Common myeloid progenitor, CD34-positive (primary cell): ENCODE measurements around the gene LY6G5B.

Experiments used
- CTCF ChIA-PET: fragments of 350-600 bp; sonication (Branson Sonifier 250); formaldehyde crosslinking; loops from one replicate; lab custom pipeline; 2021; ENCODE audit warnings: antibody characterized with exemption; lab: Charles Lee
- POLR2A ChIA-PET: fragments of 350-600 bp; sonication (Branson Sonifier 250); formaldehyde crosslinking; loops from one replicate; lab custom pipeline; 2021; ENCODE audit warnings: antibody characterized with exemption; lab: Charles Lee
- DNase-seq, 3 donors: peaks; one replicate each; pipeline versions ENCODE4 v3.0.0 to v3.0.0-alpha.2; 2013
- H3K27ac ChIP-seq, 2 experiments: 1 replicate in 1 of 2; 2 replicates in 1 of 2; pipeline ENCODE4 v1.7.0; 2013; ENCODE audit warnings: inconsistent platforms in 2 of 2, low read length in 2 of 2, mild to moderate bottlenecking in 2 of 2, low read depth in 1 of 2, moderate library complexity in 1 of 2; ENCODE audit not compliant: severe bottlenecking in 2 of 2, insufficient read depth in 1 of 2, poor library complexity in 1 of 2
- H3K27me3 ChIP-seq, 5 experiments: replicated peaks in 2 of 5; 1 replicate in 3 of 5; 2 replicates in 2 of 5; pipeline versions ENCODE4 v1.6.1 to v1.7.0; 2013; ENCODE audit warnings: low read length in 4 of 5, mild to moderate bottlenecking in 2 of 5, moderate library complexity in 2 of 5, inconsistent platforms in 1 of 5; ENCODE audit not compliant: insufficient read depth in 5 of 5, control insufficient read depth in 4 of 5
- H3K36me3 ChIP-seq, 4 experiments: 1 replicate in 2 of 4; 2 replicates in 2 of 4; pipeline versions ENCODE4 v1.6.1 to v1.7.0; 2013; ENCODE audit warnings: low read length in 3 of 4, control low read depth in 1 of 4, mild to moderate bottlenecking in 1 of 4; ENCODE audit not compliant: control insufficient read depth in 4 of 4, insufficient read depth in 4 of 4
- H3K4me1 ChIP-seq, 4 experiments: 1 replicate in 3 of 4; 2 replicates in 1 of 4; pipeline versions ENCODE4 v1.6.1 to v1.7.1; 2013; ENCODE audit warnings: low read length in 3 of 4, mild to moderate bottlenecking in 3 of 4, control low read depth in 1 of 4, inconsistent platforms in 1 of 4, moderate library complexity in 1 of 4; ENCODE audit not compliant: control insufficient read depth in 4 of 4, insufficient read depth in 4 of 4; ENCODE audit errors: control extremely low read depth in 1 of 4
- H3K4me3 ChIP-seq, 7 experiments: 1 replicate in 4 of 7; 2 replicates in 3 of 7; pipeline versions ENCODE4 v1.5.1 to v1.7.0; 2013; ENCODE audit warnings: mild to moderate bottlenecking in 7 of 7, low read length in 6 of 7, moderate library complexity in 6 of 7, inconsistent platforms in 2 of 7, low read depth in 2 of 7, control low read depth in 1 of 7; ENCODE audit not compliant: insufficient read depth in 4 of 7, control insufficient read depth in 1 of 7; ENCODE audit errors: extremely low read depth in 1 of 7
- H3K9me3 ChIP-seq, 5 experiments: 1 replicate in 4 of 5; 2 replicates in 1 of 5; pipeline versions ENCODE4 v1.6.1 to v1.7.1; 2013; ENCODE audit warnings: low read length in 4 of 5, mild to moderate bottlenecking in 2 of 5, inconsistent platforms in 1 of 5, low read depth in 1 of 5, moderate library complexity in 1 of 5; ENCODE audit not compliant: control insufficient read depth in 4 of 5, insufficient read depth in 2 of 5; ENCODE audit errors: control extremely low read depth in 1 of 5
- WGBS: methylation state at CpG from one replicate; pipeline ENCODE4 v1.1.5; 2013; ENCODE audit not compliant: insufficient coverage; 5-methylcytosine and 5-hydroxymethylcytosine counted together

LY6G5B gene

DNA sequence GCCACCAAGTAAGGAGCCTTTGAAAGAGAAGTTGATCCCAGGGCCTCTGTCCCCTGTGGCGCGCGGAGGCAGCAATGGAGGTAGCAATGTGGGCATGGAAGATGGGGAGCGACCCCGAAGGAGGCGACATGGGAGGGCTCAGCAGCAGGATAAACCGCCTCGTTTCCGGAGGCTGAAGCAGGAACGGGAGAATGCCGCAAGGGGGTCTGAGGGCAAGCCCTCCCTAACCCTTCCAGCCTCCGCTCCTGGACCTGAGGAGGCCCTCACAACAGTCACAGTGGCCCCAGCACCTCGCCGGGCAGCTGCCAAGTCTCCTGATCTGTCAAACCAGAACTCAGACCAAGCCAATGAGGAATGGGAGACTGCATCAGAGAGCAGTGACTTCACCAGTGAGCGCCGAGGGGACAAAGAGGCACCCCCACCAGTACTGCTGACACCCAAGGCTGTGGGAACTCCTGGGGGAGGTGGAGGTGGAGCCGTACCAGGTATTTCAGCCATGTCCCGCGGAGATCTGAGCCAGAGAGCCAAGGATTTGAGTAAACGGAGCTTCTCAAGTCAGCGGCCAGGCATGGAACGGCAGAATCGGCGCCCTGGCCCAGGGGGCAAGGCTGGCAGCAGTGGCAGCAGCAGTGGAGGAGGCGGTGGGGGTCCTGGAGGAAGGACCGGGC, 37.4 kb upstream of the LY6G5B start:
- Histone ChIP-seq H3K4me3 (no peak overlapping the region), H3K27ac (peak overlapping the region in 1 of 2 experiments; percentile 34), H3K4me1 (no peaks in the 10 kb centered on the region), H3K27me3 (no peaks in the 10 kb centered on the region), H3K36me3 (peaks cover 31 to 99% (median 86%) of the 10 kb centered on the region in 4 experiments), H3K9me3 (no peaks in the 10 kb centered on the region)
- WGBS: 98% methylated on average over 24 of the region's 26 CpGs
- CTCF ChIA-PET: interaction anchor here (1.6 to 2.0 kb wide), 2 partner anchors 10 to 19 kb away, joined by 6 to 7 read pairs; no protein-coding TSS in a partner anchor
- no peak for DNase-seq
- POLR2A ChIA-PET: interaction anchor here (0.7 to 2.1 kb wide), 2 partner anchors 10 to 12 kb away, joined by 5 to 8 read pairs; partner anchors contain the start of gene PRRC2A

DNA sequence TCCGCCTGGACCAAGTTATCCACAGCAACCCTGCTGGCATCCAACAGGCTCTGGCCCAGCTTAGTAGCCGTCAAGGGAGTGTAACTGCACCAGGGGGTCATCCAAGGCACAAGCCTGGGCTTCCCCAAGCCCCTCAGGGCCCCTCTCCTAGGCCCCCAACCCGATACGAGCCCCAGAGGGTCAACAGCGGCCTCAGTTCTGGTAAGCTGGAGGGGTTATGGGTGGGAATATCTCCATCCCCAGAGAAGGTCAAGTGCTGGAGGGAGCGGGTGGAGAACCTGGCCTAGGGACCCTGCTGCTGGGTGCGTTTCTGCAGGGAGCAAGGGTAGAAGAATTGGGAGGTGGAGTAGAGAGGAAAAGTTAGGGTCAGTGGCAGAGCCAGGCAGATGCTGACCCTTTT, 36.3 kb upstream of the LY6G5B start:
- ChIA-PET POLR2A (interaction anchor here (0.7 to 2.1 kb wide), 2 partner anchors 11 to 13 kb away, joined by 5 to 8 read pairs; partner anchors contain the start of gene PRRC2A), CTCF (interaction anchor here (0.8 to 2.0 kb wide), 3 partner anchors 11 to 38 kb away, joined by 3 to 7 read pairs (median 6); no protein-coding TSS in a partner anchor)
- Histone ChIP-seq H3K9me3 (no peaks in the 10 kb centered on the region), H3K4me1 (no peaks in the 10 kb centered on the region), H3K27ac (no peak overlapping the region), H3K4me3 (no peak overlapping the region), H3K36me3 (peaks cover 25 to 97% (median 85%) of the 10 kb centered on the region in 4 experiments), H3K27me3 (no peaks in the 10 kb centered on the region)
- 100% methylated on average over 4 of the region's 7 CpGs for WGBS
- no peak for DNase-seq

DNA sequence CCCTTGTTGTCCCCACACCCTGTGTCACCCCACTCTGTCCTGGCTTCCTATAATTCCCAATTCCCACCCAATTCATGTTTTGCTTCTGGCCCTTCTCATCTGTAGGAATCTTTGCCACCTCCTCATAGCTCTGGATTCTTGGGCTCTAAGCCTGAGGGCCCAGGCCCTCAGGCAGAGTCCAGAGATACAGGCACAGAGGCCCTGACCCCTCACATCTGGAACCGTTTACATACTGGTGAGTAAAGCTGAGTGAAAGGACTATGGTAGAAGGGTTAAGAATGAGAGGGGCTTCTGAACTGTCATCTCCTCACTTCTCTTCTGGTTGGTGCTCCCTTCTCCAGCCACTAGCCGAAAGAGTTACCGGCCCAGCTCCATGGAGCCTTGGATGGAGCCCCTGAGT, 35.6 kb upstream of the LY6G5B start:
- ChIA-PET POLR2A (interaction anchor here (0.6 to 2.1 kb wide), 2 partner anchors 13 to 532 kb away, joined by 3 to 8 read pairs; partner anchors contain the start of gene PRRC2A), CTCF (interaction anchor here (1.1 to 2.0 kb wide), 5 partner anchors 8 to 17 kb away, joined by 5 to 11 read pairs (median 6); no protein-coding TSS in a partner anchor)
- no peak overlapping the region for H3K27ac ChIP-seq
- no CpG with 5 or more reads among the region's 3 CpGs for WGBS
- no peaks in the 10 kb centered on the region for H3K27me3 ChIP-seq
- peaks cover 18 to 94% (median 82%) of the 10 kb centered on the region in 4 experiments for H3K36me3 ChIP-seq
- DNase-seq: no peak
- H3K4me1 ChIP-seq: no peaks in the 10 kb centered on the region
- no peaks in the 10 kb centered on the region for H3K9me3 ChIP-seq
- no peak overlapping the region for H3K4me3 ChIP-seq

- Histone ChIP-seq H3K36me3 (peaks cover 20 to 94% (median 85%) of the 10 kb centered on the region in 4 experiments), H3K9me3 (no peaks in the 10 kb centered on the region), H3K4me3 (no peak overlapping the region), H3K4me1 (peaks cover 0 to 9% (median 3%) of the 10 kb centered on the region in 4 experiments), H3K27ac (no peak overlapping the region), H3K27me3 (no peaks in the 10 kb centered on the region)
- ChIA-PET CTCF (interaction anchor here (1.1 to 2.5 kb wide), 5 partner anchors 8 to 16 kb away, joined by 3 to 15 read pairs (median 5); no protein-coding TSS in a partner anchor), POLR2A (no interaction called here)
- WGBS: 100% methylated on average over 10 of the region's 11 CpGs
- no peak for DNase-seq
Measured at GRCh38 chr6:31634969-31635575, 34.7 kb upstream of the LY6G5B start.

DNA sequence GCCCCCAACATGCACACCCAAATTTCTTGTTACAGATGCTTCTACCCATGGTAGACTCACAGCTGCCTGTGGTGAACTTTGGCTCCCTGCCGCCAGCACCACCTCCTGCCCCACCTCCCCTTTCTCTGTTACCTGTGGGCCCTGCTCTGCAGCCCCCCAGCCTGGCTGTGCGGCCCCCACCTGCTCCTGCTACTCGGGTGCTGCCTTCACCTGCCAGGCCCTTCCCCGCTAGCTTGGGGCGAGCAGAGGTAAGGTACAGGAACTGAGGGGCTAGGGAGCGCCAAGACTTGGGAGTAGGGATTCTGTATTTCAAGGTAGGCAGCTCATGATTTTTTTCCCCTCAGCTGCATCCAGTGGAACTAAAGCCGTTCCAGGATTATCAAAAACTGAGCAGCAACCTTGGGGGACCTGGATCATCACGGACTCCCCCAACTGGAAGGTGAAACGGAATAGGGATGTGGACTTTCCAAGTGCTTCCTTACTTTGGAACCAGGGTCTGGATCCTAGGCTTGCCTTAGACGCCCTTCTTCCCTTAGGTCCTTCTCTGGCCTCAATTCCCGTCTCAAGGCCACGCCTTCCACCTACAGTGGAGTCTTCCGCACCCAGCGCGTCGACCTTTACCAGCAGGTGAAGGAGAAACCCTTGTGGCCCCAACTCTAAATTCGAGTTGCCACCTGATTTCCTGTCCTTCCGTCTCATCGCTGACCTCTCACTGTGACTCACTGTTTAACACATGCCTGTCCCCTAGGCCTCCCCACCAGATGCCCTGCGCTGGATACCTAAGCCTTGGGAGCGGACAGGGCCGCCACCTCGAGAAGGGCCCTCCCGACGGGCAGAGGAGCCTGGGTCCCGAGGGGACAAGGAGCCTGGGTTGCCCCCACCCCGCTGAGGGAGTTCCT, 32.8 kb upstream of the LY6G5B start:
- H3K9me3 ChIP-seq: no peaks in the 10 kb centered on the region
- H3K27ac ChIP-seq: no peak overlapping the region
- no peak for DNase-seq
- no peaks in the 10 kb centered on the region for H3K27me3 ChIP-seq
- H3K4me3 ChIP-seq: no peak overlapping the region
- POLR2A ChIA-PET: no interaction called here
- CTCF ChIA-PET: interaction anchor here (1.5 to 2.5 kb wide), 4 partner anchors 9 to 15 kb away, joined by 3 to 15 read pairs (median 3); no protein-coding TSS in a partner anchor
- 95% methylated on average over 22 of the region's 27 CpGs for WGBS
- H3K36me3 ChIP-seq: peaks cover 19 to 94% (median 86%) of the 10 kb centered on the region in 4 experiments
- peaks cover 0 to 11% (median 3%) of the 10 kb centered on the region in 4 experiments for H3K4me1 ChIP-seq

DNA sequence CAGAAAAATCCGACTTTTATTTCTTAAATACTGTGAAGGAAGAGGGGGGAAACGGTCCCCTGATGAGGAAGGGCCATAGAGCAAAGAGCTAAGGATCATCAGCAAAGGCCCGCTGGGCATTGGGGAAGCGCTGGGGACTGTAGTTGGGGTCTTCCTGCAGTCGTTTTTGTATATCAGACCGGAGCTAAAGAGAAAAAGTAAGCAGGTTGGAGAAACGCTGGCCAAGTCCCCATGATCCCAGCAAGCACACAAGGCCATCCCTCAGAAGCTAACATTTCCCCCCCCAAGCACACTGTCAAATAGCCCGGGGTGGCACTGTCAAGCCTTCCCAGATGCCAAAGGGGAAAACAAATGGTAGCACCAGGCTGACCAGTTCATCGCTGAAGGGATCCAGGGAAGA, 30.7 kb upstream of the LY6G5B start:
- Histone ChIP-seq H3K36me3 (peaks cover 19 to 91% (median 82%) of the 10 kb centered on the region in 4 experiments), H3K4me3 (no peak overlapping the region), H3K27ac (peak overlapping the region in 1 of 2 experiments; percentile 19), H3K4me1 (peaks cover 0 to 11% (median 3%) of the 10 kb centered on the region in 4 experiments), H3K9me3 (no peaks in the 10 kb centered on the region), H3K27me3 (no peaks in the 10 kb centered on the region)
- ChIA-PET POLR2A (interaction anchor here (0.5 to 1.7 kb wide), 4 partner anchors 13 to 908 kb away, joined by 3 to 7 read pairs (median 4); partner anchors contain the start of genes GPANK1 and HSPA1B), CTCF (interaction anchor here (0.7 to 2.8 kb wide), 7 partner anchors 11 to 88 kb away, joined by 3 to 10 read pairs (median 5); no protein-coding TSS in a partner anchor)
- no peak for DNase-seq
- 94% methylated on average over 3 of the region's 9 CpGs for WGBS
